Sciatic nerve (tissue), 2 donors: Measurements from ENCODE around the gene OPRL1. TPM values are rescaled to one million over a fixed set of nuclear protein-coding genes. Genes with fewer than 3 reads are reported as not detected.

Source experiments
- ATAC-seq: fragments of 200-7000 bp; cut with Tn5 transposase; one replicate; pipeline ENCODE4 v1.9.1; 2020; ENCODE audit warnings: mild to moderate bottlenecking, moderate library complexity
- DNase-seq: peaks from one replicate; pipeline ENCODE4 v3.0.0-alpha.2; 2020; ENCODE audit warnings: low spot score
- intact Hi-C: fragments of 100-400 bp; cut with DNase I; formaldehyde crosslinking; loops from one replicate; pipeline ENCODE4 v1.14.2; 2022
- total RNA-seq: library from RNA; stranded (reverse); fragmentation: NEBNext Ultra II Directional; extraction: Animal tissue kit (Norgen Biotek cat#: 25700); gene quantifications from one replicate; pipeline ENCODE4 v1.2.1, GENCODE V29; 2021
- donor health status: DM: no; HTN: no; CAD: no.
- donor health status: DM: no; HTN: no; CAD: no.

The OPRL1 gene
- total RNA-seq, 1 donor from 2014 or later: 1.0 TPM

- DNase-seq (no peak), ATAC-seq (peak; percentile 19)
- intact Hi-C loops: no loop called here
Measured at GRCh38 chr20:64041040-64041780, 38.7 kb upstream of the OPRL1 start.

GRCh38 chr20:64041781-64042053, 38.2 kb upstream of the OPRL1 start:
- intact Hi-C loops: no loop called here
- ATAC-seq: no peak
- no peak for DNase-seq

GRCh38 chr20:64042054-64042781, 37.7 kb upstream of the OPRL1 start:
- no peak for ATAC-seq
- DNase-seq: no peak
- intact Hi-C loops: no loop called here

- intact Hi-C loops: no loop called here
- ATAC-seq: no peak
- no peak for DNase-seq
Measured at GRCh38 chr20:64043768-64044167, 36.1 kb upstream of the OPRL1 start.

- ATAC-seq (no peak), DNase-seq (no peak)
- intact Hi-C loops: no loop called here
Measured at GRCh38 chr20:64044484-64045247, 35.2 kb upstream of the OPRL1 start.

- DNase-seq (no peak), ATAC-seq (no peak)
- intact Hi-C loops: no loop called here
Measured at GRCh38 chr20:64045346-64046011, 34.4 kb upstream of the OPRL1 start.

GRCh38 chr20:64047046-64047389, 32.9 kb upstream of the OPRL1 start:
- intact Hi-C loops: loop anchor here (1.0 kb wide), 1 partner anchor 31 kb away; no protein-coding TSS in a partner anchor

GRCh38 chr20:64047968-64048401, 31.9 kb upstream of the OPRL1 start:
- DNase-seq (no peak), ATAC-seq (no peak)
- intact Hi-C loops: loop anchor here (1.0 kb wide), 1 partner anchor 30 kb away; no protein-coding TSS in a partner anchor

More at GRCh38 chr20:64047046-64047389, 32.9 kb upstream of the OPRL1 start:
- ATAC-seq: no peak
- DNase-seq: no peak

GRCh38 chr20:64048402-64049044, 31.4 kb upstream of the OPRL1 start:
- DNase-seq (no peak), ATAC-seq (no peak)
- intact Hi-C loops: no loop called here

- intact Hi-C loops: no loop called here
- DNase-seq: no peak
- no peak for ATAC-seq
Measured at GRCh38 chr20:64049060-64049877, 30.6 kb upstream of the OPRL1 start, which contains the start of gene SOX18. Gene SOX18 (minus strand): TSS chr20:64049639. CDS start chr20:64049516, 123 bp downstream.

- intact Hi-C loops: no loop called here
- DNase-seq (no peak), ATAC-seq (no peak)
Measured at GRCh38 chr20:64049878-64050260, 30.0 kb upstream of the OPRL1 start.

GRCh38 chr20:64050261-64051032, 29.4 kb upstream of the OPRL1 start:
- ATAC-seq (no peak), DNase-seq (no peak)
- intact Hi-C loops: no loop called here

GRCh38 chr20:64051033-64051452, 28.8 kb upstream of the OPRL1 start:
- DNase-seq (no peak), ATAC-seq (no peak)
- intact Hi-C loops: no loop called here

- no peak for DNase-seq
- intact Hi-C loops: no loop called here
- ATAC-seq: peak; percentile 32
Measured at GRCh38 chr20:64051561-64052325, 28.1 kb upstream of the OPRL1 start.

- no peak for ATAC-seq
- intact Hi-C loops: no loop called here
- no peak for DNase-seq
Measured at GRCh38 chr20:64052326-64052722, 27.6 kb upstream of the OPRL1 start.

GRCh38 chr20:64052987-64053840, 26.7 kb upstream of the OPRL1 start:
- ATAC-seq: no peak
- no peak for DNase-seq

More at GRCh38 chr20:64052987-64053840, 26.7 kb upstream of the OPRL1 start:
- intact Hi-C loops: no loop called here
